HG03378 (cell line): ENCODE measurements around the gene STK38L.
A peak's percentile ranks its signal among the peaks of the same experiment; 100 is the strongest.

Experiments
- ATAC-seq: cut with Tn5 transposase; IDR thresholded peaks from one replicate; pipeline ENCODE4 v1.9.1; 2021; ENCODE audit warnings: mild to moderate bottlenecking, moderate library complexity; ENCODE audit not compliant: unreplicated experiment

The STK38L gene

DNA sequence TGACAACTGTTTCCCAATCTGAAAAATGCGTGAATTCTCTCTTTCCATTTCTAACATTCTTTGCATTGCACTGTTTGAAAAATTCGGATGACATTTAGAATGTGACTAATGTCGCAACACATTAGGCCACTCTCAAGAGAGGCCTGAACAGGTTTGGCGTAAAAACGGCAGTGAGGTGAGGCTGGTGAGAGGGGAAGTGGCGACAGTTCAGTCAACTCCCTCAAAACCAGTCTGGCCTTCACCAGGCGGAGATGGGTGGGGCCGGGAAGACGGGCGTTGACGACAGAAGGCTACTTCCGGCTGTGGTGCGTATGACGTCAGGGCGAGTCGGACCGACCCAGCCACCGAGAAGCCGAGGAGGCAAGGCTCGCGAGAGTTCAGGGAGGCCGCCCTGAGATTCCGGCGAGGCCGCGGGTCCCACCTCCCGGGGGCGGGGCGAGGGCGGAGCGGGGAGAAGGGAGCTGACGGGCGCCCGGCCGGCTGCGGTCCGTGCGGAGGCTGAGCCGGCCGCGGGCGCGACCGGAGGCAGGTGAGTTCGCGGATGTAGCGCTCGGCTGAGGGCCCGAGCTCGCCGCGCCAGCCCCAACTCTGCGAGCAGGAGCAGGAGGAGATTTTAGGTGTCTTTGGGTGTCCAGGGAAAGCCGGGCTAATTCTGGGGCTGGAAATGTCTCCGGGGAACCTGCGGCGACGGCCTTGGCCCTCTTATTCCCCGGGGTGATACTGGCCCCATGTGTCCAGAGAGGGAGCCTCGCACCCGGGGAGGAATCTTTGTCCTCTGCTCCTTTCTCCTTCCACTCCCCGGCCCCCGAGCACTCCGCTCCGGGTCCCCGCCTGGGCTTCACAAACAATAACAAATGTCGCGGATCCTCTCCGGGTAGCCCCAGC, at the start of gene STK38L:
Gene STK38L (plus strand): TSS at position 483 of the 885 bp plus-strand sequence. CDS start 53,435 bp downstream, outside the sequence.
- peak; percentile 84 for ATAC-seq

DNA sequence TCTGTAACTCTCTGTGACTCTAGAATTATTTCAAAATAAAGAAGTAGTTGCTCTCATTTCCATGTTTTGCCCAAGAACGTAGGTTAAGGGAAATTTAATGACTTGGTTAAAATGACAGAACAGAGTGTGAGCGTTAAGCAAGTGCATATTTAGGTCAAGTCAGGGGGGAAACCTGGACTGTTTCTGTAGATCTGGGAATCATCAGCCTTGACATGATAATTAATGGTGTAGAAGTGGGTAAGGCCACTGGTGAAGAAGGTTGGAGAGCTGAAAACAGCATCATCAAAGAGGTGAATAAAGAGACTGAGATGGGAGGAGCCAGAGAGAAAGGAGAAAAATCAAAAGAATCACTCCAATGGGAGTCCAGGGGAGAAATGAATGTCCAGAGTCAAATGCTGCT, 49.4 kb upstream of the STK38L start:
- ATAC-seq, result no peak

DNA sequence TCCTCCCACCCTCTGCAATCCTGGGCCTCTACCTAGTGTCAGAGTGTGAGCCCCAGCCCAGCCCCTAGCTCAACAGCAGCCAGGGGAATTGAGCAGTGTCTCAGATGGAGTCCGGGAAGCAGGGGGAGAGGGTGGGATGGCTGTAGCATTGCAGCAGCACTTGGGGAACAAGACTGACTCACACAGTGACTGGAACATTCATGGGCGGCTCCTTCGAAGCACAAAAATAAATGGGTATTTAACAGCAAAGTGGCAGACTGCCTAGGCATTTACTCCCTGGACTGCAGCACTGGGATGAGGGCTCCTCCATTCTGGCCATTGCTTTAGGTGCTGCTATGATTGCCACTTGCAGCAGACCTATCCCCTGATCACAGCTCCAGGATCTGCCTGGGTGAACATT, 46.0 kb upstream of the STK38L start:
- ATAC-seq, result no peak

DNA sequence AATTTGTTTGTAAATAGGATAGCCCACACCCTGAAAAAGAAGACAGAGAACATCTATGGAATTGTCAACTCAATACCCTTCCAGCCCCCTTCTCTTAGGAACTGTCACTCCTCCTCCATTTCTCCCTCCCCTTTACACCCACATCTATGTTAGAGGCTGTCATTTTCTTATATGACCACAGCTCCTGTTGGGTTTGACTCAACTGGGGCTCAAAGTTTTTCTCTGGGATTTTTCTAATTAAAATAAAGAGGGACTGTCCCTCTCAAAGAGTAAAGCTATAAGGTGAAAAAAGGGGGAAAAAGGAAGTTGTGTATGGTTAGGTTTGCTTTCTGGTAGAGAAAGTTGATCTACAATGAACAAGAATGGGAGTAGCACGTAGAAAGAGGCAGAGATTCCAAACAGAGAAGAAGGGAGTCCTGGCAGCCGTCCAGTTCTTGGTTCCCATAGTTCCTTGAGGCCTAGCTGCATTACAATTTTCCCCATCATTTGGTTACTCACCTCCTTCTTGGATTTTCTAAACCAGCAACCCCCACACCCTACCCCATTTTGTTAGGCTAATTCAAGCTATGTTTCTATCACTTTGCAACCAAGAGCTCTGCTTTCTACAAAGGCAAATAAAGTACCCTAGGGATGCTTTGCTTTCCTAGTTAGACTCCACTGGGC, 44.3 kb upstream of the STK38L start:
- no peak for ATAC-seq

DNA sequence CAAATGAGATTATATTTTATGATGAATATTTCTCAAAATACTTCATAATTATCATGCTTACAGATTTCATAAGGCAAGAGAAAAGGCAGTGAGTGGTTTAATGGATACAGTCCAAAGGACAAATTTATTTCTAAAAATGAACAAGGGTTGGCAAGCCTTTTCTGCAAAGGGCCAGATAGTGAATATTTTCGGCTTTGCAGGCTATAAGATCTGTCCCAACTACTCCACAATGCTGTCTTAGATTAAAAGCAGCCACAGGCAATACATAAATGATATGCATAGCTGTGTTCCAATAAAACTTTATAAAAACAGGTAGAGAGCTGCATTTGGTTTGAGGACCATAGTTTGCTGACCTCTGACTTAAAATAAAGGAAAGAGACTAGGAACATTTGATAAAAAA, 42.9 kb upstream of the STK38L start:
- ATAC-seq, result no peak

DNA sequence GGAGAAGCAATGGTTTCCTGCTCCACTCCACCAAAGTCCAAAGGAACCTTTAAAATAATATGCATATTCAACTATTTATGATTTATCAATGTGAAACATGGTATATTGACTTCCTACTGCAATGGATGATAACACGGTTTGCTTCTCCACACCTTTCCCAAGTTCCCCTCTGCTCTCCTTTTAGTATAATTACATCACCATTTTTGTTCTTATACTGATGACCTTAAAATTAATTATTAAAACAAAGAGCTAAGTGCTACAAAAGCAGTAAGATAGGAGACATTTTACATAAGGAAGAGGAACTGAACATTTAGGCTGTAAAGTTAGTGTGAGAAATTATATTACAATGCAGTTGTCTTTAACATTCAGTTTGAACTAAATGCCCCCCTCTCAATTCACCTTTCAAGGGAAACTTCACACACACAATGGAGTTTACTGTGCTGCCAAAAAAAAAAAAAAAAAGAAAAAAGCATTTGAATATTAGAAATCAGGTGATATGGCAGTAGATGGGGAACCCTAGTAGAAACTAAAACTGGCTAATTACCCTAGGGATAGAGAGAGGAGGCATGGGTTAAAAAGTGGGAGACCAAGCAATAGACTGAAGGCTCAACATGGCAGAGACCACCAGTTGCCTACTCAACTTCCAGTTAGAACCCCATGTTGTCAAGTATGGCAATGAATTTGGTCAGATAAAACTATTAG, 37.1 kb upstream of the STK38L start:
- peak; percentile 31 for ATAC-seq

DNA sequence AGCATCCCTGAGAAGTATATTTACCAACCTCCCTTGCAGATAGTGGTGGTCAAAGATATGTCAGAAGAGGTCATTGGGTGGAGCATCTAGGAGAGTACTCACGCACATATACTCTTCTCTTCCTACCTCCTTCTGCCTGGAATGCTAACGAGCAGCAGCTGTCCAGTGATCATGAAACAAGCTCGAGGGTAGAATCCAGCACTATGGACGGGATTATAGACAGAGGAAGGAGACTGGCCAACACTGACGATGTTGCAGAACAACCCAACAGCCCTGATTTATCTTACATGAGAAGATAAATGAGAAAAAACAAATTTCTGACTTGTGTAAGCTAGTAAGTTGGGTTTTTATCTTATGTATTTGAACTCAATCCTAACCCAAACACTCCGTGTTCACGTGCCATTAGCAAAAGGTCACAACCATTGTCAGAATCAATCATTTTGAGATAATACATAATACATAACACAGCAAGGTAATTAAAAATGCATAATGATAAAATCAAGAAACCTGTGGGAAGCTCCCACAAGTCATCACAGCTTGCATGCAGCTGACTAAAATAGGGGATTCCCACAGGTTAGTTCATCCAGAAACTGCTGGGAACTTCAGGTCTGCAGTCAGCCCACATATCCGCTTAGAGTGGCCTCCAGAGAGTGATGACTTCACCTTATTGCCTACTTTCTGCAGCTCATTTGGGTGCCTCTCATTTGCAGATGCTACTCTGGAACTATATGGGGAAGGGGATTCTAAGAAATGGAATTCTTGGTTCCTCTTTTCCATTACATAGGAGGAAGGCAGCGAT, 36.3 kb upstream of the STK38L start:
- ATAC-seq, result peak; percentile 86

DNA sequence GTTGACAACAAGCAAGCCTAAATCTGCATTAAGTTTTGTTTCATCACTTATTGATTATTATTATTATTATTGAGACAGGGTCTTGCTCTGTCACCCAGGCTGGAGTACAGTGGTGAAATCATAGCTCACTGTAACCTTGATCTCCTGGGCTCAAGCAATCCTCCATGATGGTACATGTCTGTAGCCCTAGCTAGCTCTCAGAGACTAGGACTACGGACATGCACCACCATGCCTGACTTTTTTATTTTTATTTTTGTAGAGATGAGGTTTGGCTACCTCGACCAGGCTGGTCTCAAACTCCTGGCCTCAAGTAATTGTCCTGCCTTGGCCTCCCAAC, 35.7 kb upstream of the STK38L start:
- peak; percentile 12 for ATAC-seq

DNA sequence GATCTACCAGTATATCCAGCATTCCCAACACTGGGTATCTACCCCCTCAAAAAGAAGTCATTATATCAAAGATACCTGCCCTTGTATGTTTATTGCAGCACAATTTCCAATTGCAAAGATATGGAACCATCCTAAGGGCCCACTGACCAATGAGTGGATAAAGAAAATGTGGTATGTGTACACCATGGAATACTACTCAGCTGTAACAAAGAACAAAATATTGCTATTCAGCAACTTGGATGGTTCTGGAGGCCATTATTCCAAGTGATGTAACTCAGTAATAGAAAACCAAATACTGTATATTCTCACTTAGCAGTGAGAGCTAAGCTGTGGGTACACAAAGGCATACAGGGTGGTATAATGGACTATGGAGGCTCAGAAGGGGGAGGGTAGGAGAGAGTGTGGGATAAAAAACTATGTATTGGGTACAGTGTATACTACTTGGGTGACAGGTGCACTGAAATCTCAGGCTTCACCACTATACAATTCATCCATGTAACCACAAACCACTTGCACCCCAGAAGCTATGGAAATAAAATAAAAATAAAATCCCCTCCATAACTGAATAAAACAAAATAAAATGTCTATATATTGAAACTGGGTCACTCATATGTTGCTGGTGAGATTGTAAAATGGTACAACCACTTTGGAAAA, 34.7 kb upstream of the STK38L start:
- no peak for ATAC-seq

DNA sequence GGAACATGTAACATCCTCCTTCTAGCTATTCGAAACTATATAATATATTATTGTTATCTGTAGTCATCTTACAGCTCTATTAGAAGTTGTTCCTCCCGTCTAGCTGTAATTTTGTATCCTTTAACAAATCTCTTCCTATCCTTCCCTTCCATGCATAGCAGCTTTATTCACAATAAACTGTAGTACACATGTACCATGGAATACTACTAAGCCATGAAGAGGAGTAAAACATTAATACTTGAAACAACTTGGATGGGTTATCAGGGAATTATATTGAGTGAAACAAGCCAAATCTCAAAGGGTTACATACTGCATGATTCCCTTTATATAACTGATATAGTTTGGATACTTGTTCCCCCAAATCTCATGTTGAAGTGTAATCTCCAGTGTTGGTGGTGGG, 33.9 kb upstream of the STK38L start:
- no peak for ATAC-seq

DNA sequence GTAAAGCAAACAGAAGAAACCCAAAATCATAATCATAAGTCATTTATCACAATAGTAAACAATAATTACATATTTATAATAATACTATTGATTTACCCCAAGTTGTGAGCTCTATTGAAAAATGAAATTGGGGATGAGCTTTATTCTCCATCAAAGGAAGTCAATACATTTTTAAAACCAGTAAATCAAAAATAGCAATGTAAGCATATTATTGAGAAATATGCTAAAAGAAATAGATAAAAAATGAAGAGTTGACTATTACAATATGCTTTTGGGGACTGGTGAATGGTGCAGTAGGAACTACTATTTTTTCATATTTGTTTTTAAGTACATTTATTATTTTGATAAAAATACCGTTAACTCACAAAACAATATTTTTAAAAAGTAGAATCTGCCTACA, 31.2 kb upstream of the STK38L start:
- ATAC-seq, result no peak

DNA sequence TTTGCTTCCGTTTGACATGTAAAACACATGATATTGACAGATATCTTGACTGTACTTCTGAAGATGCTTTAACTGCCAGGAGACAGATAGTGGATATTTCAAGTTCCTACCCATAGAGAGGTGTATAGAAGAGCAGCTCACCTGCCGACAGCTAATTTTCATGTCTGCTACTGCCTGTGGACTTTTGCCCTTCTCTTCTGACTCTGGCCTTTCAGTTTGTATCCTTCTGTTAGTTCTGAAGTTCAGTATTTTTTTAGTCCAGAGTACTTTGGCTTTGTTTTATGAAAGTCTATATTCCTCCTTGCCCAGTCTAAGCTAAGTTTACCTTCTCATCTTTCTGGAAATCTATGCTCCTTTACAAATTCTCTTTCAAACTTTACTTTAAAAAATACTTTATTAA, 30.8 kb upstream of the STK38L start:
- ATAC-seq, result no peak

DNA sequence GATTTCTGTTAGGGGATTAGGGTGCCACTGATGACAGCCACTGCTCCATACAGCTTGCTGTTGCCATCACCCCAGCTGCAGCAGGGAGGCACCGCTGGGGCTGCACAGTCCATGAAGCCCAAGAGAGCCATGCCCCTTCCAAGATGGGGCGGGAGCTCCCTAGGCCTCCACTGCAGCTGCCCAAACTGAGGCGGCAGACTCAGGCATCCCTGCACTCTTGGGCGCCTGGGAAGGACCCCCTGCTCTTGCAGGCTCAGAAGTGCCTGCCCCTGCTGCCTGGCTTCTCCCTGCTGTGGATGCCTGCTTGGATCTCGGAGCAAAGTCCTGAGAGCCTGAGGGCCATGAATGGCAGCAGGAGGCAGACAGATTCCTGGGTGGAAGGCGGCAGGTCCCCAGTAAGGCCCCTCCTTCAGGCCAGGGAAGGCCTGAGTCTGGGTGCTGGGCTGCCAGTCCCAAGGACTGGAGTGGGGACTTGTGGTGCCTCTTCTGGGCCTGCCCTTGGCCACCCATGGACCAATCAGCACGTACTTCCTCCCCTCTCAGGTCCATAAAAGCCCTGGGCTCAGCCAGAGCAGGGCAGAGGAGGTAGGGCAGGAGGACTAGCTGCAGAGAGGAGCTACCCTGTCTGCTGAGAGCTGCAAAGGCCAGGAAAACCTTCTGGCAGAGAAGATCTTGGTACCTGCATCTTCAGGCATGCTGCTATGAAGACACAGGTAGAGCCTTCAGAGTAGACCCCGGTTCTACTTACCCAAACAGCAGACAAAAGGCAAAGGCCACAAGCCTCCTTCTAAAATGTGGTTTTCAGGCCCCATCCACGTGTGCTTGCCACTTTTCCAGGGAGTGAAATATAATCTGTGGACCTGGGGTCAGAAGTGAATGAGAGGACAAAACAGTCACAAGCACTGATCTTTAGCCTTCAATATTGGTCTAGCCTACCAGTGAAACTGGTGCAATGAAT, 30.0 kb upstream of the STK38L start:
- no peak for ATAC-seq

DNA sequence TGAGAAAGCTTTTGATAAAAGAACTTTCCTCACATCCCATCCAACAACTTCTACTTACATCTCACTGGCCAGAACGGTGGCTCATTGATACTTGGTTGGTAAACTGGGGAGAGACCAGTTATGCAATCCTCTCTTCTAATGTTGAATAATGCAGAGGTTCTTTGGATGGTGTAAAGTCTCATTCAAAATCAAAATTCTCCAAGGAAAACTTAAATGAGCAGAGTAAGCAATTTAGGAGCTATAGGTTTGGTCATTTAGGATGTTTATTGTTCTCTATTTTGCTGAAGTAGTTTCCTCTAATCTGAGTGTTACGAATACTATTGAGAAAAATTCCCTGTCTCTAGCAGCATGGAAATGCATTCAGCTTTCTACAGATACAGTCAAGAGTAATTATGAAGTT, 26.5 kb upstream of the STK38L start:
- no peak for ATAC-seq

DNA sequence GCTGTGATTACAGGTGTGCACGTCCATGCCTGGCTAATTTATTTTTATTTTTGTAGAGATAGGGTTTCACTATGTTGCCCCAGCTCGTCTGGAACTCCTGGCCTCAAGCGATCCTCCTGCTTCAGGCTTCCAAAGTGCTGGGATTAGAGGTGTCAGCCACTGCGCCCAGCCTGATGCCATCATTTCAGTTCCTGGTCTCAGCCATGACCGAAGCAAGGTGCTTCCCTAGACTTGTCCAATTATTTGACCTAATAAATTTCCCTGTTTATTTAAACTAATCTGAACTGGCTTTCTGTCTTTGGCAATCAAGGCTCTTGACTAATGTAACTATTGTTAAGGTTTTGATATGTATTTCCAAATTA, 24.4 kb upstream of the STK38L start:
- no peak for ATAC-seq

DNA sequence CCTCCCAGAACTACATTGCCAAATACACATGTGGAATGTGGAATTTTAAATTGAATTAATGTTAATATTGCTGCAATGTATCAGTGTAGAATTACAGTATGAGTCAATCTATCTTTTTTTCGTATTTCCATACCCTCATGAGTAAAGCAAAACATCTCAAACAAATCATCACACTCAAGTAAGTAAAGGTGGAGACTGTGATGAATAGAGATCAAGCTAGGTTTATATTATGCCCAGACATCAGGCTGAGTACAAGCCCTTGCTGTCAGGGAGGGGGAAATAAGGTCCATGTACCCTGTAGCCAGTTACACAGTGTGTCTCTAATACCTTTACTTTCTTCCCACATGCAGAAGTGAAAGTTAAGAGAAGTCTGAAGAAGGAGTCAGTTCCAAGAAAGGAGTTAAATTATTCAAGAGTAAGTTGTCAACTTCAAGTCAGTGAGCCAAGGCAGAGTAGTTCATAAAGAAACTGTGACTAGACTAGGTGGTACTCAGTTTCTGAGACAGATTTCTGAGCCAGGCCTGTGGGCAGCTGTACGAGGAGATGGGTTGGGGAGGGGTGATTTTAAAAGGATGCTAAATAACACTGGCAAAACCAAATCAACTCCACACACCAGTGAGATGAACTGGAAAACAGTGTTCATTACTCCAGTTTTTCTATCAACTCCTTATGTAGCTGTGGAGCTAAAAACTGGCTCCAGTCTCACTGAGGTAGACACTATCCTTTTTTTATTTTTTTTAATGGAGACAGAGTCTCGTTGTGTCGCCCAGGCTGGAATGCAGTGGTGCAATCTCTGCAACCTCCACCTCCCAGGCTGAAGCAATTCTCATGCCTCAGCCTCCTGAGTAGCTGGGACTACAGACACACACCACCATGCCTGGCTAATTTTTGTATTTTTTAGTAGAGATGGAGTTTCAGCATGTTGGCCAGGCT, 23.8 kb upstream of the STK38L start:
- peak; percentile 77 for ATAC-seq

DNA sequence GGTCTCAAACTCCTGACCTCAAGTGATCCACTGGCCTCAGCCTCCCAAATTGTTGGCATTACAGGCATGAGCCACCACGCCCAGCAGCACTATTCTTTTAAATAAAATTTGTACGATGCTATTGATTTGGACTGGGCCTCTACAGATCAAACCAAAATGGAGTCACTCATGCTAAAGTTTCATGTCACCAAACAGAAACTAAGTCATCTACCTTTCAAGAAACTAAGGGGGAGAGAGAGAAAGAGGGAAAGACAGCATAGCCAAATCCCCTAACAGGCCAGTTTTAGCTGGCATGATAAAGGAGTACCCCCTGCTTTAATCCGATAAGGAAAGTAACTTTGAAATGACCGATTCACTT, 23.1 kb upstream of the STK38L start:
- ATAC-seq, result no peak

DNA sequence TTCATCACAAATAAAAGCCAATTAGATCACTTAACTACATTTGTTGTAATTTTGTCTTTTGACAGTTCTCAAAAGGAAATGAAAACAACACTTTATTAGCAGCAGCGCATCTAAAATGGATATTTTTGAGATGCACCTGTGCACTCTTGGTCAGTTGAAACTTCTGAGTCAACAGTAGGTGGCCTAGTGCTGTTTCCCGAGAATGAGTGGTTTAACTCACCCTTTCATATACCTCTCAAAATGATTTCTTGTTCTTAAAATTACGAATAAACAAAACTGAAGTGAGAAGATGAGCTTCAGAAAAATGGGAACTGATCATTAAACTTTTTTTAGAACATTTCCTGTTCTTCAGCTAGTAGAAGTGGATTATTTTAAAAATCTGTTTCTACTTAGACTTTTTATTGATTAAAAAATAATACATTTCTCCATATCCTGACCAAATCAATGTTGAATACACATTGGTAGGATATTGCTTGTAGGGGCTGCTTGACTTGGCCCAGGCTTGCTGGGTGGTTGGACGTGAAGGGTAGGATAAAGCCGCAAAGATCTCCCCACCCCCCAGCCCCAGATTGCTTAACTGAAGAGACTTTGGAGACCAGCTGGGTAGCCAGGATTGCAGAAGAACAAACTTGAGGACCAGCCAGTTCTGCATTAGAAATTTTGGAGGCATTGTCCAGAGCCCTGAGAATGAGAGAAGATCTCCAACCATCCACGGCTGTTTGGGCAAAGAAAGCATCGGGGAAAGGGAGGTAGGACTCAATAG, 22.3 kb upstream of the STK38L start:
- ATAC-seq, result peak; percentile 68
